Heart left ventricle (tissue), 13 donors: Measurements from ENCODE around the gene UPK3BL1.
"Not testable (repeated sequence)": the region's sequence is repeated elsewhere in the genome, so short reads cannot be mapped to it uniquely, and the experiment has no call there.

Source experiments
- POLR2A ChIP-seq, 2 donors: fragments of 450-650 bp; IDR thresholded peaks; one replicate each; pipeline ENCODE4 v1.6.1; 2017; ENCODE audit warnings: antibody characterized with exemption in 2 of 2, mild to moderate bottlenecking in 2 of 2, moderate library complexity in 2 of 2
- TF ChIP-seq, protein P1 (sequence below), 12 donors: fragments of 200-600 bp; sonication (generic) in 4 of 12; IDR thresholded peaks; one replicate each; pipeline versions ENCODE4 v1.5.0 to v1.8.0; 2018 to 2022; ENCODE audit warnings: antibody characterized with exemption in 12 of 12, mild to moderate bottlenecking in 5 of 12
- donor health status: ischemic (EF 13 %, LVEDD 7.1; RV severe dilation, severe dysfunction).
- donor health status: DM: no; HTN: yes; CAD: no.
- donor health status: DM: no; HTN: no; CAD: no.
- donor health status: ischemic (EF 25% LVEDD 6.9; RV normal size, moderate dysfunction).
- donor health status: ischemic (EF 25% LVEDD 5.7; RV mildly dilated, moderate dysfunction).
- donor health status: ischemic (EF 35%, LVEDD 5.7; RV mildly dilated, moderate dysfunction).
- donor health status: nonischemic (EF 11% LVEDD 7.7; RV severe dilation, severe dysfunction).
- donor health status: DM: yes; HTN: yes; CAD: no.
- donor health status: PGD.
- donor health status: ischemic (EF 29% LVEDD 5.4; RV normal size, mild dysfunction).
- donor health status: nonischemic (EF 23%, LVEDD 6.1; RV moderate dilation, normal function).

- TF ChIP-seq, protein P1, sequence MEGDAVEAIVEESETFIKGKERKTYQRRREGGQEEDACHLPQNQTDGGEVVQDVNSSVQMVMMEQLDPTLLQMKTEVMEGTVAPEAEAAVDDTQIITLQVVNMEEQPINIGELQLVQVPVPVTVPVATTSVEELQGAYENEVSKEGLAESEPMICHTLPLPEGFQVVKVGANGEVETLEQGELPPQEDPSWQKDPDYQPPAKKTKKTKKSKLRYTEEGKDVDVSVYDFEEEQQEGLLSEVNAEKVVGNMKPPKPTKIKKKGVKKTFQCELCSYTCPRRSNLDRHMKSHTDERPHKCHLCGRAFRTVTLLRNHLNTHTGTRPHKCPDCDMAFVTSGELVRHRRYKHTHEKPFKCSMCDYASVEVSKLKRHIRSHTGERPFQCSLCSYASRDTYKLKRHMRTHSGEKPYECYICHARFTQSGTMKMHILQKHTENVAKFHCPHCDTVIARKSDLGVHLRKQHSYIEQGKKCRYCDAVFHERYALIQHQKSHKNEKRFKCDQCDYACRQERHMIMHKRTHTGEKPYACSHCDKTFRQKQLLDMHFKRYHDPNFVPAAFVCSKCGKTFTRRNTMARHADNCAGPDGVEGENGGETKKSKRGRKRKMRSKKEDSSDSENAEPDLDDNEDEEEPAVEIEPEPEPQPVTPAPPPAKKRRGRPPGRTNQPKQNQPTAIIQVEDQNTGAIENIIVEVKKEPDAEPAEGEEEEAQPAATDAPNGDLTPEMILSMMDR (IDR thresholded peaks at IDR 0.05): not testable (repeated sequence)
- not testable (repeated sequence) for TF ChIP-seq POLR2A (IDR thresholded peaks at IDR 0.05)
Measured at GRCh38 chr7:102593637-102594334, 48.8 kb downstream of the UPK3BL1 start.
